Activated T-helper 1 cell treated with anti-CD3 and anti-CD28 coated beads, Interleukin-12 subunit alpha, Interleukin-12 subunit beta, Interleukin-2, Interleukin-4 antibody, amounts not matched to agents 30 ng/mL and 10 ng/mL and 1 ng/mL, durations not matched to agents 14 hours and 24 hours and 36 hours (primary cell): ENCODE data around the gene MYADML2. TPM values are rescaled to one million over a fixed set of nuclear protein-coding genes. Genes with fewer than 3 reads are reported as not detected.
"Not testable (repeated sequence)": the region's sequence is repeated elsewhere in the genome, so short reads cannot be mapped to it uniquely, and the experiment has no call there.

Experiments
- DNase-seq: peaks from one replicate; pipeline ENCODE4 v3.0.0; 2021; ENCODE audit warnings: low spot score
- H3K27ac Mint-ChIP-seq: one replicate; pipeline ENCODE4 v1.8.0; 2021; ENCODE audit warnings: mild to moderate bottlenecking, mixed read lengths
- H3K27me3 Mint-ChIP-seq: one replicate; pipeline ENCODE4 v1.8.0; 2022; ENCODE audit warnings: mild to moderate bottlenecking, moderate library complexity, mixed read lengths; ENCODE audit not compliant: insufficient read depth
- H3K36me3 Mint-ChIP-seq: one replicate; pipeline ENCODE4 v1.8.0; 2021; ENCODE audit warnings: low read depth, mixed read lengths
- H3K4me1 Mint-ChIP-seq: one replicate; pipeline ENCODE4 v1.8.0; 2021; ENCODE audit warnings: low read depth, mixed read lengths
- H3K4me3 Mint-ChIP-seq: one replicate; pipeline ENCODE4 v1.8.0; 2021; ENCODE audit warnings: mild to moderate bottlenecking, moderate library complexity, mixed read lengths
- H3K9me3 Mint-ChIP-seq: one replicate; pipeline ENCODE4 v1.8.0; 2021; ENCODE audit warnings: mixed read lengths
- intact Hi-C: fragments of 100-400 bp; cut with micrococcal nuclease; formaldehyde crosslinking; loops from one replicate; pipeline ENCODE4 v1.15.1; 2024
- total RNA-seq: library from RNA; stranded (reverse); gene quantifications from 2 replicates; pipeline ENCODE4 v1.2.3, GENCODE V29; 2022

MYADML2 gene
- total RNA-seq, 1 donor from 2014 or later: 0.08 TPM

- Mint-ChIP-seq H3K27me3 (peaks cover 49% of the 10 kb centered on the region), H3K27ac (no peak overlapping the region), H3K9me3 (no peaks in the 10 kb centered on the region), H3K4me3 (no peak overlapping the region), H3K36me3 (no peaks in the 10 kb centered on the region), H3K4me1 (no peaks in the 10 kb centered on the region)
- DNase-seq: no peak
- intact Hi-C loops: no loop called here
Measured at GRCh38 chr17:81960130-81960958, 13.3 kb upstream of the MYADML2 start.

- H3K36me3 Mint-ChIP-seq: no peaks in the 10 kb centered on the region
- DNase-seq: peak; percentile 77
- no peaks in the 10 kb centered on the region for H3K9me3 Mint-ChIP-seq
- H3K4me1 Mint-ChIP-seq: no peaks in the 10 kb centered on the region
- peak overlapping the region; percentile 75 for H3K27ac Mint-ChIP-seq
- peak overlapping the region; percentile 61 for H3K4me3 Mint-ChIP-seq
- intact Hi-C loops: loop anchor here (1.0 to 2.0 kb wide), 2 partner anchors 61 to 195 kb away; no protein-coding TSS in a partner anchor
- H3K27me3 Mint-ChIP-seq: peaks cover 41% of the 10 kb centered on the region
Measured at GRCh38 chr17:81959362-81960129, 12.5 kb upstream of the MYADML2 start.

DNA sequence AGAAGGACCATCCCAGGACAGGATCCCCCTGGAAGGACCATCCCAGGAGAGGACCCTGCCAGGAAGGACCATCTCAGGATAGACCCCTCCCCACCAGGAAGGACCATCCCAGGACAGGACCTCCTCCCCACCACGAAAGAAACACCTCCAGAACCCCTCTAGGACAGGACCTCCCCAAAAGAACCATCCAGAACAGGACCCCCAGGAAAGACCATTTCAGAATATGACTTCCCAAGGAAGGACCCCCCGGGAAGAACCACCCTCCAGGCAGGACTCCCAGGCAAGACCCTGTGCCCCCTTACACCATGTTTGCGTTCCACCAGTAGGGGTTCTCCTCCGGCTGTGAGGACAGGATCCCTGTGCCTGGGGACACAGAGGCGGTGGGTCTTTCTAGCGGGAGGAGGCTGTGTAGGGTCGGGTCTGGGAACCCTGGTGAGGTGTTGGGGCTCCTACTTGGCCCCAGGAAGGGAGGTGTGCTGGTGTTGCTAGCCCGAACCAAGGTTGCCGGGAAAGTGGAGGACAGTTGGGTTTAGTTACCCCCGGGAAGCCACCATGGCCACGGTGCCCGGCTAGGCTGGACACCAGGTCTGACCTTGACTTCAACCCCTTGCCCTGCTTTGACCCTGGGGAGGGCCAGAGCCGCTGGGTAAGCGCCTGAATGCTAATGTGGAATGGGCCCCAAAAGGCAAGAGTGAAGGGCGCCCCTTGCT lies 11.8 kb upstream of the MYADML2 start:
- H3K4me3 Mint-ChIP-seq: peak overlapping the region; percentile 61
- intact Hi-C loops: loop anchor here (1.0 to 2.0 kb wide), 2 partner anchors 62 to 196 kb away; no protein-coding TSS in a partner anchor
- H3K27ac Mint-ChIP-seq: peak overlapping the region; percentile 75
- H3K4me1 Mint-ChIP-seq: no peaks in the 10 kb centered on the region
- no peak for DNase-seq
- H3K9me3 Mint-ChIP-seq: no peaks in the 10 kb centered on the region
- H3K27me3 Mint-ChIP-seq: peaks cover 34% of the 10 kb centered on the region
- no peaks in the 10 kb centered on the region for H3K36me3 Mint-ChIP-seq

DNA sequence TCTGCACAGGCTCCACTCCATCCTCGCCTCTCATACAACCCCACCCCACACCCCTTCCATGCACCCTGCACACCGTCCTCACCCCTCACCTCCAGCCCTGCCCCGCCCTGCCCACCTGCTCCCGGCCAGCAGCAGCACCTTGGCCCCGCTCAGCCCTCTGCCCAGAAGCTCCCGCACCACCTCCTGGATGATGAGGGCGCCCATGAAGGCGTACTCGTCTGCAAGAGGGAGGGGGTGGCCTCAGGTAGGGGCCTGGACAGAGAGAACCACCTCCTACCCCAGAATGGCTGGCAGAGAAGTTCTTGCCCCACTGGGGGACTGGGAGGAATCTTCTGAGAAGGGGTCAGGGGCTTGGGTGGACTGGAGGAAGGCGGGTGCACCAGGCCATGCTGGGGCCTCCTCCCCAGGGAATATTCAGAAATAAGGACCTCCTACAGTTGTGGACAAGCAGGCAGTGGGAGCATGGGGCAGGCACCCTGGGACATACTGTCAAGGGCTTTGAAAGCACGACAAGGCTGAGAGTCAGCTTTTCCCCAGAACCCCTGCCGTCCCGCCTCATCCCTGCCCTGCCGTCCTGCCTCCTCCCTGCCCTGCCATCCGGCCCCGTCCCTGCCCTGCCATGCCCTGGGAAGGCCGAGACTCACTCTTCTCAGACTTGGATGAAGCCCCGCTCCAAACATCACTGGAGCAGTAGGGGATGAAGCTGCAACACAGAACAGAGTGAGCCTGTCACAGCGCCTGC lies 10.8 kb upstream of the MYADML2 start:
- peaks cover 25% of the 10 kb centered on the region for H3K27me3 Mint-ChIP-seq
- DNase-seq: no peak
- H3K4me1 Mint-ChIP-seq: no peaks in the 10 kb centered on the region
- H3K36me3 Mint-ChIP-seq: no peaks in the 10 kb centered on the region
- no peaks in the 10 kb centered on the region for H3K9me3 Mint-ChIP-seq
- intact Hi-C loops: loop anchor here (2.0 kb wide), 1 partner anchor 197 kb away; no protein-coding TSS in a partner anchor
- peak overlapping the region; percentile 61 for H3K4me3 Mint-ChIP-seq
- H3K27ac Mint-ChIP-seq: peak overlapping the region; percentile 40

DNA sequence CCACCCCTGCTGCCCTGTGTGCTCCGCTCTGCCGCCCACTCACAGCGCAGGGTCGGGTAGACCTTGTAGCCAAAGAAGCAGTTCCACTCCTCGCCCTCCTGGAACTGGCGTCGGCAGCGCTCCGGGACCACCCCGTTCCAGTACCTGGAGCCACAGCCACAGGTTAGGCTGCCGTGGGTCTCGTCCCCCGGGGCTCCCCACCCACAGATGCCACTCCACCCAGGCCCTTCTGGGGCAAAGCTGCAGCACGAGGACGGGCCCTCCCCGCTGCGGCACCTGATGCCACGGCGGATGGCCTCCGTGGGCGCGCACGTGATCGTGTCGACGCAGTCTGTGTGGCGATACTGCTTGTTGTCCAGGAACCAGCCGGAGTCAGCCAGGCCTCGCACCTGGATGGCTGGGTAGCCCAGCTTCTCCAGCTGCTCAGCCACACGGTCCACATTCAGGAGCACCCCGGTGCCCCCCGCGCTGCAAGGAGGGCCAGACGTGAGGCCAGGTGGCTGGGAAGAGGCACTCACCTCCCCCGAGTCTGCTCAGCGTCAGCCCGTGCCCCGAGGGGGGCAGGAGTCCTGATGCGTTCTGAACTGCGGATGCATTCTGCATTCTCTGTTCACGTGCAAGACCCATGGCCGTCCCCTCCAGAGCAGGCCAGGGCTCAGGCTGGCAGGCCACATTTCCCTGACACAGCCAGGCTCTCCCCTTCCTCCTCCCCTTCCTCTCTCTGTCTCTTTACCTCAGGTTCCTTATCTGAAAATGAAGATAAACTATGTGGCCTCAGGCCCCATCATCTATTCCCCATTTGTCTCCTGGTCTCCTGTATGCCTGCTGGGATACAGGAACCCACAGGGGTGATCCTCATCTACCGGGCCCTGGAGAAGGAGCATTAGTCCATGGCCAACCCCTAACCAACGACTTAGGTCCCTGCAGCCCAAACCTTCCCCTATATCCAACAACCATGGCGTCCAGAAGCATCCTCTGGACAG lies 9.9 kb upstream of the MYADML2 start:
- Mint-ChIP-seq H3K27me3 (peaks cover 19% of the 10 kb centered on the region), H3K9me3 (no peaks in the 10 kb centered on the region), H3K27ac (peak overlapping the region; percentile 40), H3K4me1 (no peaks in the 10 kb centered on the region), H3K36me3 (no peaks in the 10 kb centered on the region), H3K4me3 (no peak overlapping the region)
- DNase-seq: no peak
- intact Hi-C loops: no loop called here

- no peak overlapping the region for H3K4me3 Mint-ChIP-seq
- no peaks in the 10 kb centered on the region for H3K36me3 Mint-ChIP-seq
- peaks cover 22% of the 10 kb centered on the region for H3K27me3 Mint-ChIP-seq
- H3K27ac Mint-ChIP-seq: no peak overlapping the region
- DNase-seq: no peak
- no peaks in the 10 kb centered on the region for H3K9me3 Mint-ChIP-seq
- intact Hi-C loops: no loop called here
- H3K4me1 Mint-ChIP-seq: no peaks in the 10 kb centered on the region
Measured at GRCh38 chr17:81955756-81956544, 8.9 kb upstream of the MYADML2 start.

GRCh38 chr17:81955058-81955681 lies 8.1 kb upstream of the MYADML2 start:
- no peak for DNase-seq
- Mint-ChIP-seq H3K27ac (no peak overlapping the region), H3K36me3 (no peaks in the 10 kb centered on the region), H3K4me1 (no peaks in the 10 kb centered on the region), H3K4me3 (no peak overlapping the region), H3K27me3 (peaks cover 25% of the 10 kb centered on the region), H3K9me3 (no peaks in the 10 kb centered on the region)
- intact Hi-C loops: no loop called here

- H3K4me1 Mint-ChIP-seq: no peaks in the 10 kb centered on the region
- intact Hi-C loops: no loop called here
- H3K27me3 Mint-ChIP-seq: peaks cover 25% of the 10 kb centered on the region
- no peak overlapping the region for H3K27ac Mint-ChIP-seq
- H3K36me3 Mint-ChIP-seq: no peaks in the 10 kb centered on the region
- DNase-seq: no peak
- H3K4me3 Mint-ChIP-seq: no peak overlapping the region
- no peaks in the 10 kb centered on the region for H3K9me3 Mint-ChIP-seq
Measured at GRCh38 chr17:81954131-81955057, 7.4 kb upstream of the MYADML2 start.

DNA sequence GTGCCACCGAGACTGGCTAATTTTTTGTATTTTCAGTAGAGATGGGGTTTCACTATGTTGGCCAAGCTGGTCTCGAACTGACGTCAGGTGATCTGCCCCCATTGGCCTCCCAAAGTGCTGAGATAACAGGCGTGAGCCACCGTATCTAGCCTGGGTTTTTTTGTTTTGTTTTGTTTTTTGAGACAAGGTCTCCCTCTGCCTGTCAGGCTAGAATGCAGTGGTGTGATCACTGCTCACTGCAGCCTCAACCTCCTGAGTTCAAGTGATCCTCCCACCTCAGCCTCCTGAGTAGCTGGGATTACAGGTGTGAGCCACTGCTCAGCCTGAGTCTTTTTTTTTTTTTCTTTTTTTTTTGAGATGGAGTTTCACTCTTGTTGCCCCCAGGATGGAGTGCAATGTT lies 6.4 kb upstream of the MYADML2 start:
- H3K4me1 Mint-ChIP-seq, H3K4me3 Mint-ChIP-seq, H3K36me3 Mint-ChIP-seq, intact Hi-C loops, H3K9me3 Mint-ChIP-seq, DNase-seq, H3K27ac Mint-ChIP-seq: not testable (repeated sequence)
- peaks cover 18% of the 10 kb centered on the region for H3K27me3 Mint-ChIP-seq

- intact Hi-C loops: no loop called here
- no peak for DNase-seq
- no peaks in the 10 kb centered on the region for H3K36me3 Mint-ChIP-seq
- no peak overlapping the region for H3K4me3 Mint-ChIP-seq
- H3K27ac Mint-ChIP-seq: no peak overlapping the region
- peaks cover 13% of the 10 kb centered on the region for H3K27me3 Mint-ChIP-seq
- no peaks in the 10 kb centered on the region for H3K9me3 Mint-ChIP-seq
- no peaks in the 10 kb centered on the region for H3K4me1 Mint-ChIP-seq
Measured at GRCh38 chr17:81952792-81953228, 5.8 kb upstream of the MYADML2 start.
